GM19397 (cell line): ENCODE data around the gene FAM25C.
A peak's percentile ranks its signal among the peaks of the same experiment; 100 is the strongest.
"Not testable (repeated sequence)": the region's sequence is repeated elsewhere in the genome, so short reads cannot be mapped to it uniquely, and the experiment has no call there.

Experiments
- ATAC-seq: cut with Tn5 transposase; IDR thresholded peaks from one replicate; pipeline ENCODE4 v1.9.1; 2021; ENCODE audit warnings: mild to moderate bottlenecking, moderate library complexity; ENCODE audit not compliant: unreplicated experiment

FAM25C gene

GRCh38 chr10:47999691-48000090, at the start of gene FAM25C:
TSS of gene FAM25C (minus strand) at chr10:47999791. CDS start at chr10:47999765, 26 bp downstream.
- ATAC-seq, result not testable (repeated sequence)

- not testable (repeated sequence) for ATAC-seq
Observed at GRCh38 chr10:48044557-48044956, 45.0 kb upstream of the FAM25C start.

GRCh38 chr10:48031390-48031789, 31.8 kb upstream of the FAM25C start:
- ATAC-seq, result not testable (repeated sequence)

- ATAC-seq, result not testable (repeated sequence)
Observed at GRCh38 chr10:48002306-48002705, 2.7 kb upstream of the FAM25C start.

- ATAC-seq, result not testable (repeated sequence)
Observed at GRCh38 chr10:47994045-47994444, 5.5 kb downstream of the FAM25C start.

- not testable (repeated sequence) for ATAC-seq
Observed at GRCh38 chr10:47992560-47992959, 7.0 kb downstream of the FAM25C start.

GRCh38 chr10:47991706-47992105, 7.9 kb downstream of the FAM25C start:
- not testable (repeated sequence) for ATAC-seq

GRCh38 chr10:47990097-47990496, 9.5 kb downstream of the FAM25C start:
- not testable (repeated sequence) for ATAC-seq

- not testable (repeated sequence) for ATAC-seq
Observed at GRCh38 chr10:47989542-47989950, 10.0 kb downstream of the FAM25C start.

- not testable (repeated sequence) for ATAC-seq
Observed at GRCh38 chr10:47988718-47989541, 10.7 kb downstream of the FAM25C start.

GRCh38 chr10:47987952-47988351, 11.6 kb downstream of the FAM25C start:
- ATAC-seq, result not testable (repeated sequence)

- ATAC-seq, result not testable (repeated sequence)
Observed at GRCh38 chr10:47986413-47987230, 13.0 kb downstream of the FAM25C start.

GRCh38 chr10:47975409-47975808, 24.2 kb downstream of the FAM25C start:
- ATAC-seq, result not testable (repeated sequence)

GRCh38 chr10:47973131-47973530, 26.5 kb downstream of the FAM25C start:
- not testable (repeated sequence) for ATAC-seq

GRCh38 chr10:47972077-47972476, 27.5 kb downstream of the FAM25C start:
- ATAC-seq, result not testable (repeated sequence)

GRCh38 chr10:47971598-47971997, 28.0 kb downstream of the FAM25C start:
- not testable (repeated sequence) for ATAC-seq

- ATAC-seq, result not testable (repeated sequence)
Observed at GRCh38 chr10:47970047-47970446, 29.5 kb downstream of the FAM25C start.

- peak; percentile 89 for ATAC-seq
Observed at GRCh38 chr10:47968988-47969387, 30.6 kb downstream of the FAM25C start.

- not testable (repeated sequence) for ATAC-seq
Observed at GRCh38 chr10:47964280-47965063, 35.1 kb downstream of the FAM25C start.

- not testable (repeated sequence) for ATAC-seq
Observed at GRCh38 chr10:47962785-47963184, 36.8 kb downstream of the FAM25C start.

- not testable (repeated sequence) for ATAC-seq
Observed at GRCh38 chr10:47960699-47961098, 38.9 kb downstream of the FAM25C start.
